ENCODE data around the gene SLIT3. TPM values are rescaled to one million over a fixed set of nuclear protein-coding genes. Genes with fewer than 3 reads are reported as not detected.

The SLIT3 gene
- total RNA-seq, 1 donor from 2014 or later, result not detected

- no peak for DNase-seq
Observed at GRCh38 chr5:168819004-168819621, 481.8 kb downstream of the SLIT3 start.

- no peak for DNase-seq
Observed at GRCh38 chr5:168818558-168818957, 482.4 kb downstream of the SLIT3 start.

- DNase-seq, result no peak
Observed at GRCh38 chr5:168817591-168817990, 483.3 kb downstream of the SLIT3 start.

- DNase-seq, result no peak
Observed at GRCh38 chr5:168816661-168817060, 484.3 kb downstream of the SLIT3 start.

GRCh38 chr5:168813184-168813968 lies 487.6 kb downstream of the SLIT3 start:
- DNase-seq, result no peak

- no peak for DNase-seq
Observed at GRCh38 chr5:168810641-168811040, 490.3 kb downstream of the SLIT3 start.

- DNase-seq, result no peak
Observed at GRCh38 chr5:168809218-168809617, 491.7 kb downstream of the SLIT3 start.

- DNase-seq, result no peak
Observed at GRCh38 chr5:168808051-168808616, 492.8 kb downstream of the SLIT3 start.

- no peak for DNase-seq
Observed at GRCh38 chr5:168807287-168807686, 493.7 kb downstream of the SLIT3 start.

- DNase-seq, result no peak
Observed at GRCh38 chr5:168803541-168803940, 497.4 kb downstream of the SLIT3 start.

GRCh38 chr5:168802337-168802736 lies 498.6 kb downstream of the SLIT3 start:
- DNase-seq, result no peak

GRCh38 chr5:168801567-168801966 lies 499.4 kb downstream of the SLIT3 start:
- no peak for DNase-seq

- DNase-seq, result no peak
Observed at GRCh38 chr5:168800701-168801100, 500.2 kb downstream of the SLIT3 start.

- no peak for DNase-seq
Observed at GRCh38 chr5:168798065-168799023, 502.6 kb downstream of the SLIT3 start.

- no peak for DNase-seq
Observed at GRCh38 chr5:168796593-168797580, 504.1 kb downstream of the SLIT3 start.

GRCh38 chr5:168796000-168796399 lies 504.9 kb downstream of the SLIT3 start:
- DNase-seq, result no peak

GRCh38 chr5:168793841-168794837 lies 506.8 kb downstream of the SLIT3 start:
- DNase-seq, result no peak

GRCh38 chr5:168792678-168793077 lies 508.3 kb downstream of the SLIT3 start:
- DNase-seq, result no peak

GRCh38 chr5:168790671-168791250 lies 510.2 kb downstream of the SLIT3 start:
- no peak for DNase-seq

Data from dermis blood vessel endothelial cell (primary cell).